PC-3 (cell line): Measurements from ENCODE around the gene CDH13. TPM values are rescaled to one million over a fixed set of nuclear protein-coding genes. Genes with fewer than 3 reads are reported as not detected.

Experiments used
- ATAC-seq: fragments of 200-7000 bp; cut with Tn5 transposase; 2 replicates; pipeline ENCODE4 v1.9.1; 2020; ENCODE audit warnings: mild to moderate bottlenecking, moderate library complexity
- BruUV-seq: library from RNA; stranded (reverse); fragments of 400-500 nt; replicated peaks from 2 replicates; lab custom pipeline; 2021; lab: Mats Ljungman, UMichigan
- CTCF ChIA-PET: fragments of 300-600 bp; sonication (Branson Sonifier 250); formaldehyde crosslinking; loops from one replicate; lab custom pipeline; 2022; ENCODE audit warnings: antibody characterized with exemption; lab: Charles Lee
- POLR2A ChIA-PET: fragments of 300-600 bp; sonication (Branson Sonifier 250); formaldehyde crosslinking; loops from one replicate; lab custom pipeline; 2022; ENCODE audit warnings: antibody characterized with exemption; ENCODE audit not compliant: unreplicated experiment; lab: Charles Lee
- DNase-seq: peaks from one replicate; pipeline ENCODE4 v3.0.0-alpha.2; 2015
- H2AFZ ChIP-seq: fragments of 300-600 bp; sonication (generic); 2 replicates; pipeline ENCODE4 v1.6.0; 2016; ENCODE audit warnings: antibody characterized with exemption, low read length
- H3F3A ChIP-seq: fragments of 300-600 bp; sonication (generic); one replicate; pipeline ENCODE4 v1.6.0; 2017; ENCODE audit warnings: antibody characterized with exemption, low read length, control low read depth, mild to moderate bottlenecking; ENCODE audit not compliant: unreplicated experiment
- H3K27ac ChIP-seq: fragments of 300-600 bp; sonication (generic); 2 replicates; pipeline ENCODE4 v1.5.1; 2016; ENCODE audit warnings: mild to moderate bottlenecking, low read length
- H3K27me3 ChIP-seq: fragments of 300-600 bp; sonication (generic); 2 replicates; pipeline ENCODE4 v1.6.1; 2016; ENCODE audit warnings: low read length, mixed read lengths
- H3K36me3 ChIP-seq: fragments of 300-600 bp; sonication (generic); 2 replicates; pipeline ENCODE4 v1.6.1; 2016; ENCODE audit warnings: low read depth, mixed run types, low read length, mixed read lengths
- H3K4me1 ChIP-seq: fragments of 300-600 bp; sonication (generic); 2 replicates; pipeline ENCODE4 v1.5.1; 2016; ENCODE audit warnings: low read length; ENCODE audit not compliant: insufficient read depth
- H3K4me2 ChIP-seq: fragments of 300-600 bp; sonication (generic); 2 replicates; pipeline ENCODE4 v1.6.0; 2016; ENCODE audit warnings: low read length
- H3K4me3 ChIP-seq: fragments of 300-600 bp; sonication (generic); 2 replicates; pipeline ENCODE4 v1.5.1; 2016; ENCODE audit warnings: mild to moderate bottlenecking, low read length, mixed read lengths
- H3K79me2 ChIP-seq: fragments of 300-600 bp; sonication (generic); 2 replicates; pipeline ENCODE4 v1.6.1; 2017; ENCODE audit warnings: low read length, mixed read lengths
- H3K9ac ChIP-seq: fragments of 300-600 bp; sonication (generic); 2 replicates; pipeline ENCODE4 v1.6.0; 2016; ENCODE audit warnings: mild to moderate bottlenecking, low read length
- H3K9me2 ChIP-seq: fragments of 300-600 bp; sonication (generic); replicated peaks from 2 replicates; pipeline ENCODE4 v1.6.1; 2016; ENCODE audit warnings: mixed run types, low read length, mixed read lengths
- H3K9me3 ChIP-seq: fragments of 300-600 bp; sonication (generic); 2 replicates; pipeline ENCODE4 v1.6.1; 2016; ENCODE audit warnings: low read length, mixed read lengths
- H4K20me1 ChIP-seq: fragments of 300-600 bp; sonication (generic); 2 replicates; pipeline ENCODE4 v1.6.1; 2016; ENCODE audit warnings: low read length, mixed read lengths
- CTCF ChIP-seq: fragments of 300-600 bp; sonication (generic); conservative IDR thresholded peaks from 2 replicates; pipeline ENCODE4 v1.5.1; 2017; ENCODE audit warnings: antibody characterized with exemption, low read depth, mild to moderate bottlenecking, low read length
- EZH2 ChIP-seq: fragments of 300-600 bp; sonication (generic); IDR thresholded peaks from one replicate; pipeline ENCODE4 v1.6.1; 2017; ENCODE audit warnings: antibody characterized with exemption, mild to moderate bottlenecking, low read length; ENCODE audit not compliant: unreplicated experiment
- EZH2phosphoT487 ChIP-seq: fragments of 300-600 bp; sonication (generic); IDR thresholded peaks from 2 replicates; pipeline ENCODE4 v1.6.1; 2018; ENCODE audit warnings: mild to moderate bottlenecking, antibody characterized with exemption, low read length, borderline replicate concordance
- intact Hi-C: fragments of 100-400 bp; cut with micrococcal nuclease; formaldehyde crosslinking; loops from 2 replicates; pipeline ENCODE4 v1.9.0; 2023
- total RNA-seq: library from RNA; depleted of rRNA; stranded (reverse); fragments of >200 nt; gene quantifications from 2 replicates; pipeline ENCODE4 v1.2.3, GENCODE V29; 2014

CDH13 gene
- total RNA-seq, 1 experiment from 2014 or later: 0.36 TPM

- DNase-seq: no peak
- no peak for TF ChIP-seq EZH2
- TF ChIP-seq CTCF: no peak
- TF ChIP-seq EZH2phosphoT487: no peak
- H3F3A ChIP-seq: no peaks in the 10 kb centered on the region
Observed at GRCh38 chr16:83717814-83718213, 1091.0 kb downstream of the CDH13 start.

GRCh38 chr16:83720213-83720612 is 1093.4 kb downstream of the CDH13 start:
- Histone ChIP-seq H3K79me2 (no peaks in the 10 kb centered on the region), H3K9me3 (no peaks in the 10 kb centered on the region), H3F3A (no peaks in the 10 kb centered on the region), H4K20me1 (no peaks in the 10 kb centered on the region), H2AFZ (no peak overlapping the region), H3K4me2 (no peak overlapping the region), H3K27me3 (no peaks in the 10 kb centered on the region), H3K4me3 (no peak overlapping the region), H3K27ac (no peak overlapping the region), H3K9ac (no peak overlapping the region), H3K36me3 (no peaks in the 10 kb centered on the region), H3K4me1 (no peaks in the 10 kb centered on the region), H3K9me2 (no peaks in the 10 kb centered on the region)
- ChIA-PET CTCF (no interaction called here), POLR2A (no interaction called here)
- intact Hi-C loops: no loop called here
- no peak for DNase-seq
- ATAC-seq: no peak
- BruUV-seq: no TSS peak
- TF ChIP-seq EZH2 (no peak), EZH2phosphoT487 (no peak), CTCF (no peak)

More at GRCh38 chr16:83717814-83718213, 1091.0 kb downstream of the CDH13 start:
- ATAC-seq: no peak
- no TSS peak for BruUV-seq
- Histone ChIP-seq H2AFZ (no peak overlapping the region), H3K9me2 (no peaks in the 10 kb centered on the region), H3K4me1 (no peaks in the 10 kb centered on the region), H3K79me2 (no peaks in the 10 kb centered on the region), H3K36me3 (no peaks in the 10 kb centered on the region), H3K27me3 (no peaks in the 10 kb centered on the region), H3K4me2 (no peak overlapping the region), H3K9me3 (no peaks in the 10 kb centered on the region), H4K20me1 (no peaks in the 10 kb centered on the region), H3K9ac (no peak overlapping the region), H3K27ac (no peak overlapping the region), H3K4me3 (no peak overlapping the region)
- ChIA-PET CTCF (no interaction called here), POLR2A (no interaction called here)
- intact Hi-C loops: no loop called here

- Histone ChIP-seq H3K9ac (no peak overlapping the region), H3K79me2 (no peaks in the 10 kb centered on the region), H3K4me1 (no peaks in the 10 kb centered on the region), H3K4me3 (no peak overlapping the region), H3K9me2 (no peaks in the 10 kb centered on the region), H3K27me3 (peaks cover 2% of the 10 kb centered on the region; the same call in 1 of the 2 replicates), H4K20me1 (no peaks in the 10 kb centered on the region), H2AFZ (no peak overlapping the region), H3K9me3 (no peaks in the 10 kb centered on the region), H3K36me3 (no peaks in the 10 kb centered on the region), H3K27ac (no peak overlapping the region), H3K4me2 (no peak overlapping the region), H3F3A (no peaks in the 10 kb centered on the region)
- DNase-seq (no peak), ATAC-seq (no peak)
- BruUV-seq: no TSS peak
- intact Hi-C loops: no loop called here
- ChIA-PET CTCF (no interaction called here), POLR2A (no interaction called here)
- TF ChIP-seq CTCF (no peak), EZH2 (no peak), EZH2phosphoT487 (no peak)
Observed at GRCh38 chr16:83720981-83721380, 1094.2 kb downstream of the CDH13 start.
